ENCODE data around the gene MIER2.

MIER2 gene

GRCh38 chr19:309206-309565, 35.4 kb downstream of the MIER2 start:
- Histone ChIP-seq H3K18ac (ENCODE audit: low read length) (no peak overlapping the region), H4K8ac (ENCODE audit: low read depth, low read length) (no peak overlapping the region), H2BK15ac (ENCODE audit: low read length) (no peak overlapping the region), H3K79me1 (ENCODE audit: low read depth, low read length) (peaks cover 29% of the 10 kb centered on the region), H3K9me3 (replicated peaks in 1 of 2; ENCODE audit: control insufficient read depth in 2 of 2, insufficient read depth in 1 of 2, low read depth in 1 of 2, low read length in 2 of 2) (peaks cover 0 to 1% of the 10 kb centered on the region in 2 donors), H2BK12ac (ENCODE audit: low read length) (no peak overlapping the region), H3K4me3 (ENCODE audit: low read length in 2 of 2) (no peak overlapping the region), H2AFZ (ENCODE audit: low read length) (no peak overlapping the region), H3K27ac (replicated peaks; ENCODE audit: low read length) (no peak overlapping the region), H2AK5ac (ENCODE audit: low read depth, low read length) (no peak overlapping the region), H3K4me1 (ENCODE audit: control insufficient read depth in 2 of 2, insufficient read depth in 1 of 2, low read depth in 1 of 2, low read length in 2 of 2) (no peaks in the 10 kb centered on the region), H3K36me3 (replicated peaks in 1 of 2; ENCODE audit: control insufficient read depth in 2 of 2, insufficient read depth in 2 of 2, low read length in 2 of 2) (peaks cover 52 to 86% of the 10 kb centered on the region in 2 donors), H3K4ac (ENCODE audit: low read length) (no peak overlapping the region), H3K23ac (ENCODE audit: low read depth, low read length, poor library complexity) (peak overlapping the region; percentile 43), H3K9ac (ENCODE audit: low read depth, low read length, poor library complexity) (no peak overlapping the region), H3K4me2 (ENCODE audit: insufficient read depth, low read length, poor library complexity, severe bottlenecking) (no peak overlapping the region), H3K14ac (ENCODE audit: low read length) (no peak overlapping the region), H3K27me3 (ENCODE audit: control insufficient read depth in 3 of 3, insufficient read depth in 3 of 3, low read depth in 1 of 3, low read length in 3 of 3) (no peaks in the 10 kb centered on the region), H4K91ac (ENCODE audit: low read depth, low read length, poor library complexity) (no peak overlapping the region), H2BK120ac (ENCODE audit: low read depth, low read length) (no peak overlapping the region), H2BK5ac (ENCODE audit: low read length) (no peak overlapping the region)
- no CpG with 5 or more reads among the region's 14 CpGs for WGBS, 2 donors (ENCODE audit: extremely low coverage in 2 of 2, insufficient read length in 2 of 2, insufficient replicate concordance in 1 of 2)
- no peak for DNase-seq (ENCODE audit: low spot score)

DNA sequence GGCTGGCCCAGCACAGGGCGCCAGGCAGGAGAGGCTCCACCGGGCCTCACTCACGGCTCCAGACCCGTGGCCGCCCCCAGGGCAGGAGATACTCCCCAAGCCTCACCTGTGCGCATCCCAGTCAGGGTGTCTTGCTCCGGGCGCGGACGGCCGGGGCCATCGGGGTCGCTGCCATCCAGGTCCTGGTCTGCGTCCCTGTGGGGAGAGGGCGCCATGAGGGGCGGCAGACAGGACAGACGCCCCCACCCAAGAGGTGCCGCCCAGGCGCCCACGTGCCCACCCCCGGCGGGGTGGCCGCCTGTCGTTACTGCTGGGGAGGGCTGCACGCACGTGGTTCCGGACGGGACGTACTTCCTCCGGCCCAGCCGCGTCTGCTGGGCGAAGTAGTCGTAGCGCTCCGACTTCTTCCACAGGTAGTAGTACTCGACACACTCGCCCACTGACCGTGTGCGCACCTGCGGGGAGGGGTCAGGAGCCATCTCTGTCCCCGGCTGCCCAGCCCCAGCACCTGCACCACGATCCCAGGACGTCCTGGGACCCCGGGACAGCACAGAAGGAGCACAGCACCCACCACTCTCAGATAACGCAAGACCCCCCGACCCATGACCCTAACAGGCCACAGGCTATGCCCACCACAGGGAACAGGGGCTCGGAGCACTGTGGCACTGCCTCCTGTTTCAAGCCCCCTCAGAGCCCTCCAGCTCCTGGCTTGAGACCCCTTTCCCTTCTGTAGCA, 36.0 kb downstream of the MIER2 start:
- DNase-seq (ENCODE audit: low spot score) = no peak
- Histone ChIP-seq H3K27ac (replicated peaks; ENCODE audit: low read length) (no peak overlapping the region), H4K91ac (ENCODE audit: low read depth, low read length, poor library complexity) (no peak overlapping the region), H3K36me3 (replicated peaks in 1 of 2; ENCODE audit: control insufficient read depth in 2 of 2, insufficient read depth in 2 of 2, low read length in 2 of 2) (peaks cover 47 to 81% of the 10 kb centered on the region in 2 donors), H3K4me3 (ENCODE audit: low read length in 2 of 2) (no peak overlapping the region), H3K14ac (ENCODE audit: low read length) (no peak overlapping the region), H3K18ac (ENCODE audit: low read length) (no peak overlapping the region), H3K4ac (ENCODE audit: low read length) (no peak overlapping the region), H2AFZ (ENCODE audit: low read length) (no peak overlapping the region), H2AK5ac (ENCODE audit: low read depth, low read length) (peak overlapping the region; percentile 18), H3K27me3 (ENCODE audit: control insufficient read depth in 3 of 3, insufficient read depth in 3 of 3, low read depth in 1 of 3, low read length in 3 of 3) (no peaks in the 10 kb centered on the region), H2BK15ac (ENCODE audit: low read length) (no peak overlapping the region), H3K9me3 (replicated peaks in 1 of 2; ENCODE audit: control insufficient read depth in 2 of 2, insufficient read depth in 1 of 2, low read depth in 1 of 2, low read length in 2 of 2) (peaks cover 0 to 1% of the 10 kb centered on the region in 2 donors), H3K4me1 (ENCODE audit: control insufficient read depth in 2 of 2, insufficient read depth in 1 of 2, low read depth in 1 of 2, low read length in 2 of 2) (no peaks in the 10 kb centered on the region), H3K79me1 (ENCODE audit: low read depth, low read length) (peaks cover 28% of the 10 kb centered on the region), H3K4me2 (ENCODE audit: insufficient read depth, low read length, poor library complexity, severe bottlenecking) (no peak overlapping the region), H2BK120ac (ENCODE audit: low read depth, low read length) (no peak overlapping the region), H2BK12ac (ENCODE audit: low read length) (no peak overlapping the region), H2BK5ac (ENCODE audit: low read length) (no peak overlapping the region), H4K8ac (ENCODE audit: low read depth, low read length) (peak overlapping the region; percentile 3), H3K9ac (ENCODE audit: low read depth, low read length, poor library complexity) (no peak overlapping the region), H3K23ac (ENCODE audit: low read depth, low read length, poor library complexity) (peak overlapping the region; percentile 43)
- no CpG with 5 or more reads among the region's 48 CpGs for WGBS, 2 donors (ENCODE audit: extremely low coverage in 2 of 2, insufficient read length in 2 of 2, insufficient replicate concordance in 1 of 2)

GRCh38 chr19:307793-308420, 36.7 kb downstream of the MIER2 start:
- Histone ChIP-seq H3K9me3 (replicated peaks in 1 of 2; ENCODE audit: control insufficient read depth in 2 of 2, insufficient read depth in 1 of 2, low read depth in 1 of 2, low read length in 2 of 2) (no peaks in the 10 kb centered on the region), H3K23ac (ENCODE audit: low read depth, low read length, poor library complexity) (peak overlapping the region; percentile 43), H3K4me1 (ENCODE audit: control insufficient read depth in 2 of 2, insufficient read depth in 1 of 2, low read depth in 1 of 2, low read length in 2 of 2) (no peaks in the 10 kb centered on the region), H3K27me3 (ENCODE audit: control insufficient read depth in 3 of 3, insufficient read depth in 3 of 3, low read depth in 1 of 3, low read length in 3 of 3) (no peaks in the 10 kb centered on the region), H2BK120ac (ENCODE audit: low read depth, low read length) (no peak overlapping the region), H2BK5ac (ENCODE audit: low read length) (no peak overlapping the region), H2BK15ac (ENCODE audit: low read length) (no peak overlapping the region), H4K91ac (ENCODE audit: low read depth, low read length, poor library complexity) (no peak overlapping the region), H3K4me3 (ENCODE audit: low read length in 2 of 2) (no peak overlapping the region), H3K4me2 (ENCODE audit: insufficient read depth, low read length, poor library complexity, severe bottlenecking) (no peak overlapping the region), H4K8ac (ENCODE audit: low read depth, low read length) (peak overlapping the region; percentile 3), H3K14ac (ENCODE audit: low read length) (no peak overlapping the region), H3K9ac (ENCODE audit: low read depth, low read length, poor library complexity) (peak overlapping the region; percentile 44), H3K36me3 (replicated peaks in 1 of 2; ENCODE audit: control insufficient read depth in 2 of 2, insufficient read depth in 2 of 2, low read length in 2 of 2) (peaks cover 42 to 73% of the 10 kb centered on the region in 2 donors), H2AFZ (ENCODE audit: low read length) (no peak overlapping the region), H2BK12ac (ENCODE audit: low read length) (no peak overlapping the region), H2AK5ac (ENCODE audit: low read depth, low read length) (no peak overlapping the region), H3K18ac (ENCODE audit: low read length) (no peak overlapping the region), H3K4ac (ENCODE audit: low read length) (no peak overlapping the region), H3K27ac (replicated peaks; ENCODE audit: low read length) (no peak overlapping the region), H3K79me1 (ENCODE audit: low read depth, low read length) (peaks cover 24% of the 10 kb centered on the region)
- DNase-seq (ENCODE audit: low spot score) = no peak
- no CpG with 5 or more reads among the region's 21 CpGs for WGBS, 2 donors (ENCODE audit: extremely low coverage in 2 of 2, insufficient read length in 2 of 2, insufficient replicate concordance in 1 of 2)

DNA sequence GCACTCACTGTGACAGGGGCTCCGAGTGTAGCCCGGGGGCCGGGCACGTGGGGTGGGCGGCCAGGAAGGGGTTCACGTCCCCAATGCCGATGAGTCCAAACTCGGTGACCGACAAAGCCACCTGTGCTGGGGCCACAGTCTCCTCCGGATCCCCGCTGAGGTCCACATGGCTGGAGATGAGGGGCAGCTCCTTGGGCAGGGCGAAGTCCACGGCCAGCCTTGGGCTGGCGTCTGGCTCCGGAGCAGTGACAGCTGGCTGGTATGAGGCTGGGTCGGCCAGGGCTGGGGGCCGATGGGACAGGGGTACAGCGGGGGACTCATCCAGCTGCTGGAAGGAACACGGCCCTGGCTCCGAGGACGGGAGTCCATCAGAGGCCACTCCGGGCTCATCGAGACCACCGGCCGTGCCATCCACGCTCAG, 37.5 kb downstream of the MIER2 start:
- Histone ChIP-seq H3K4me1 (ENCODE audit: control insufficient read depth in 2 of 2, insufficient read depth in 1 of 2, low read depth in 1 of 2, low read length in 2 of 2) (no peaks in the 10 kb centered on the region), H3K9ac (ENCODE audit: low read depth, low read length, poor library complexity) (no peak overlapping the region), H2AK5ac (ENCODE audit: low read depth, low read length) (no peak overlapping the region), H3K4me2 (ENCODE audit: insufficient read depth, low read length, poor library complexity, severe bottlenecking) (no peak overlapping the region), H2AFZ (ENCODE audit: low read length) (no peak overlapping the region), H2BK5ac (ENCODE audit: low read length) (peak overlapping the region; percentile 75), H3K79me1 (ENCODE audit: low read depth, low read length) (peaks cover 24% of the 10 kb centered on the region), H3K4ac (ENCODE audit: low read length) (no peak overlapping the region), H3K18ac (ENCODE audit: low read length) (no peak overlapping the region), H2BK12ac (ENCODE audit: low read length) (peak overlapping the region; percentile 22), H4K8ac (ENCODE audit: low read depth, low read length) (no peak overlapping the region), H3K14ac (ENCODE audit: low read length) (peak overlapping the region; percentile 8), H3K36me3 (replicated peaks in 1 of 2; ENCODE audit: control insufficient read depth in 2 of 2, insufficient read depth in 2 of 2, low read length in 2 of 2) (peaks cover 42 to 74% of the 10 kb centered on the region in 2 donors), H3K23ac (ENCODE audit: low read depth, low read length, poor library complexity) (no peak overlapping the region), H2BK15ac (ENCODE audit: low read length) (no peak overlapping the region), H2BK120ac (ENCODE audit: low read depth, low read length) (no peak overlapping the region), H4K91ac (ENCODE audit: low read depth, low read length, poor library complexity) (no peak overlapping the region), H3K27me3 (ENCODE audit: control insufficient read depth in 3 of 3, insufficient read depth in 3 of 3, low read depth in 1 of 3, low read length in 3 of 3) (no peaks in the 10 kb centered on the region), H3K4me3 (ENCODE audit: low read length in 2 of 2) (no peak overlapping the region), H3K27ac (replicated peaks; ENCODE audit: low read length) (no peak overlapping the region), H3K9me3 (replicated peaks in 1 of 2; ENCODE audit: control insufficient read depth in 2 of 2, insufficient read depth in 1 of 2, low read depth in 1 of 2, low read length in 2 of 2) (no peaks in the 10 kb centered on the region)
- DNase-seq (ENCODE audit: low spot score) = no peak
- WGBS, 2 donors (ENCODE audit: extremely low coverage in 2 of 2, insufficient read length in 2 of 2, insufficient replicate concordance in 1 of 2) = no CpG with 5 or more reads among the region's 26 CpGs
